ENCODE data around the gene CTTNBP2NL. TPM values are rescaled to one million over a fixed set of nuclear protein-coding genes. Genes with fewer than 3 reads are reported as not detected.

CTTNBP2NL gene
- total RNA-seq, 1 donor from 2014 or later: 24.8 TPM

DNA sequence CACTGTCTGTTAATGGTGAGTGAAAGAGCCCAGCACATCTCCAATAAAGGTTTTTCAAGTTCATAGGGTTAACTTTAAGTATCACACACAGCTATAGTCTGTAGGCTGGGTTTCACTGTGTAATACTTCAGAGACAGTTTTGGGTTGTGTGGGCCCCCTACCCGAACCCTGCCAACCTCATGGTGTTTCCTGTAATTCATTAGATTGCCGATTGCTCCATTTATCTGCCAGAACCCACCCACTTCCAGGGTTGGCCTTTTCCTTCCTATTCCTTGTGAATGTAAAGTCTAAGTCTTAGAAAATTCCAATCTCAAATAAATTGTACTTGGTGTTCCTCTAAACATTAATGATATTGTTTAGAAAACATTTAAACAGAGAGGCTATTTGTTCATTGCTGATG, 43.6 kb downstream of the CTTNBP2NL start:
- Histone ChIP-seq H3K4me1 (peaks cover 12% of the 10 kb centered on the region), H3K9me3 (no peaks in the 10 kb centered on the region), H3K27me3 (no peaks in the 10 kb centered on the region), H3K27ac (peak overlapping the region; percentile 8), H3K36me3 (peaks cover 0 to 5% of the 10 kb centered on the region in 2 donors), H3K4me3 (no peak overlapping the region)
- intact Hi-C loops (cut with DNase I): no loop called here
- no peak for DNase-seq (ENCODE audit: extremely low spot score in 2 of 2)
- TF ChIP-seq, protein P1, sequence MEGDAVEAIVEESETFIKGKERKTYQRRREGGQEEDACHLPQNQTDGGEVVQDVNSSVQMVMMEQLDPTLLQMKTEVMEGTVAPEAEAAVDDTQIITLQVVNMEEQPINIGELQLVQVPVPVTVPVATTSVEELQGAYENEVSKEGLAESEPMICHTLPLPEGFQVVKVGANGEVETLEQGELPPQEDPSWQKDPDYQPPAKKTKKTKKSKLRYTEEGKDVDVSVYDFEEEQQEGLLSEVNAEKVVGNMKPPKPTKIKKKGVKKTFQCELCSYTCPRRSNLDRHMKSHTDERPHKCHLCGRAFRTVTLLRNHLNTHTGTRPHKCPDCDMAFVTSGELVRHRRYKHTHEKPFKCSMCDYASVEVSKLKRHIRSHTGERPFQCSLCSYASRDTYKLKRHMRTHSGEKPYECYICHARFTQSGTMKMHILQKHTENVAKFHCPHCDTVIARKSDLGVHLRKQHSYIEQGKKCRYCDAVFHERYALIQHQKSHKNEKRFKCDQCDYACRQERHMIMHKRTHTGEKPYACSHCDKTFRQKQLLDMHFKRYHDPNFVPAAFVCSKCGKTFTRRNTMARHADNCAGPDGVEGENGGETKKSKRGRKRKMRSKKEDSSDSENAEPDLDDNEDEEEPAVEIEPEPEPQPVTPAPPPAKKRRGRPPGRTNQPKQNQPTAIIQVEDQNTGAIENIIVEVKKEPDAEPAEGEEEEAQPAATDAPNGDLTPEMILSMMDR (IDR thresholded peaks at IDR 0.05): no peak
- TF ChIP-seq POLR2AphosphoS5 (IDR thresholded peaks at IDR 0.05; ENCODE audit: insufficient read depth in 1 of 2, low read depth in 1 of 2): no peak
- no peak for TF ChIP-seq POLR2A (IDR thresholded peaks at IDR 0.05)

GRCh38 chr1:112440574-112440973, 44.6 kb downstream of the CTTNBP2NL start:
- intact Hi-C loops (cut with DNase I): no loop called here
- H3K36me3 ChIP-seq: peaks cover 0 to 5% of the 10 kb centered on the region in 2 donors
- no peak for DNase-seq (ENCODE audit: extremely low spot score in 2 of 2)
- H3K4me3 ChIP-seq: no peak overlapping the region
- no peaks in the 10 kb centered on the region for H3K9me3 ChIP-seq
- H3K27me3 ChIP-seq: no peaks in the 10 kb centered on the region
- H3K27ac ChIP-seq: no peak overlapping the region
- no peak for TF ChIP-seq POLR2AphosphoS5 (IDR thresholded peaks at IDR 0.05; ENCODE audit: insufficient read depth in 1 of 2, low read depth in 1 of 2)
- TF ChIP-seq, protein P1 (IDR thresholded peaks at IDR 0.05): no peak
- no peak for TF ChIP-seq POLR2A (IDR thresholded peaks at IDR 0.05)
- H3K4me1 ChIP-seq: peaks cover 13% of the 10 kb centered on the region

DNA sequence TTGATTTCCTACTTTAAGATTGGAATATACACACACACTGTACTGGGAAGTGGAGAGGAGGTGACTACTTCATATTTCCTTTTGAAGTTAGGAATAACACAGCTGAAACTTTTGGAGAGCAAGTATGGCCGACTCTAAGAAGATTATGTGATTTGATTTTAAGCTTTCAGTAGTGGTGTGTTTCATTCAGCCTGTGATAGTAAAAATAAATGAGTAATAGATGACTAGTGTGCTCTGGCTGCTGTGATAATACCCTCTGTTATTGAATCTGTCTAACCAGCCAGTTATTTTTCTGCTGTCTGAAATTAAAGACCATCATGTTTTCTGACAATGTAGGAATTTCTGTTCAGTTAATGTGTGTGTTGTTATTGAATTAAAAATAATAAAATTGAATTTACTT, 48.3 kb downstream of the CTTNBP2NL start:
- intact Hi-C loops (cut with DNase I): no loop called here
- no peak for DNase-seq (ENCODE audit: extremely low spot score in 2 of 2)
- Histone ChIP-seq H3K4me1 (peaks cover 23% of the 10 kb centered on the region), H3K36me3 (peaks cover 0 to 5% of the 10 kb centered on the region in 2 donors), H3K27me3 (no peaks in the 10 kb centered on the region), H3K27ac (no peak overlapping the region), H3K9me3 (no peaks in the 10 kb centered on the region), H3K4me3 (no peak overlapping the region)
- TF ChIP-seq POLR2AphosphoS5 (IDR thresholded peaks at IDR 0.05; ENCODE audit: insufficient read depth in 1 of 2, low read depth in 1 of 2) (no peak), POLR2A (IDR thresholded peaks at IDR 0.05) (no peak)
- TF ChIP-seq, protein P1 (IDR thresholded peaks at IDR 0.05): no peak

DNA sequence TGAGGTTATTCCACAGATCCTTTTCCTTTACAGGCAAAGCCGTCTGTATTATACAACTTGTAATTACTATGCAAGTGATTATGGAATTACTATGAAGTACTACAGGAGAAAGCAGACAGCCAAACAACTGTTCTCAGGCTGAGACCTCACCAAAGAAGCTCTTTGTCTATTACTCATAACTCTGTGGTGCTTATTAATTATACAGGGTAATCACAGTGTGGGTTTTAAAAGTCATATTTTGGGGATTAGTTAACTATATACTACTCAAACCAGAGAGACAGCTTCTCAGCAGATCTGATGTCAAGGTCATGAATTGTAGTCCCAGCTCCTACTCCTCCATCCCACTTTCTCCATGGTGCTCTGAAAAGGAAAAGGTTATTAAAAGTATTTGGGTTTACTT, 49.6 kb downstream of the CTTNBP2NL start:
- Histone ChIP-seq H3K4me3 (no peak overlapping the region), H3K27me3 (no peaks in the 10 kb centered on the region), H3K4me1 (peaks cover 23% of the 10 kb centered on the region), H3K36me3 (peaks cover 0 to 5% of the 10 kb centered on the region in 2 donors), H3K27ac (no peak overlapping the region), H3K9me3 (no peaks in the 10 kb centered on the region)
- intact Hi-C loops (cut with DNase I): no loop called here
- no peak for DNase-seq (ENCODE audit: extremely low spot score in 2 of 2)
- TF ChIP-seq, protein P1 (IDR thresholded peaks at IDR 0.05): no peak
- no peak for TF ChIP-seq POLR2AphosphoS5 (IDR thresholded peaks at IDR 0.05; ENCODE audit: insufficient read depth in 1 of 2, low read depth in 1 of 2)
- no peak for TF ChIP-seq POLR2A (IDR thresholded peaks at IDR 0.05)

GRCh38 chr1:112446411-112446810, 50.4 kb downstream of the CTTNBP2NL start:
- TF ChIP-seq POLR2AphosphoS5 (IDR thresholded peaks at IDR 0.05; ENCODE audit: insufficient read depth in 1 of 2, low read depth in 1 of 2) (no peak), POLR2A (IDR thresholded peaks at IDR 0.05) (no peak)
- TF ChIP-seq, protein P1 (IDR thresholded peaks at IDR 0.05): no peak
- intact Hi-C loops (cut with DNase I): no loop called here
- H3K36me3 ChIP-seq: no peaks in the 10 kb centered on the region
- no peaks in the 10 kb centered on the region for H3K27me3 ChIP-seq
- no peak overlapping the region for H3K27ac ChIP-seq
- peaks cover 26% of the 10 kb centered on the region for H3K4me1 ChIP-seq
- no peaks in the 10 kb centered on the region for H3K9me3 ChIP-seq
- H3K4me3 ChIP-seq: no peak overlapping the region
- no peak for DNase-seq (ENCODE audit: extremely low spot score in 2 of 2)

Measured in vagina (tissue), 2 donors.